HT-29 (cell line): ENCODE measurements around the gene EGFR. TPM values are rescaled to one million over a fixed set of nuclear protein-coding genes. Genes with fewer than 3 reads are reported as not detected.

ENCODE experiments used
- DNase-seq: peaks from one replicate; pipeline ENCODE4 v3.0.0-alpha.2; 2015; ENCODE audit warnings: low spot score
- total RNA-seq: library from RNA; depleted of rRNA; stranded (reverse); fragments of >200 nt; shearing (Covaris generic); gene quantifications from 2 replicates; pipeline ENCODE4 v1.2.3, GENCODE V29; 2014

Gene EGFR
- total RNA-seq, 1 experiment from 2014 or later: 28.1 TPM

DNA sequence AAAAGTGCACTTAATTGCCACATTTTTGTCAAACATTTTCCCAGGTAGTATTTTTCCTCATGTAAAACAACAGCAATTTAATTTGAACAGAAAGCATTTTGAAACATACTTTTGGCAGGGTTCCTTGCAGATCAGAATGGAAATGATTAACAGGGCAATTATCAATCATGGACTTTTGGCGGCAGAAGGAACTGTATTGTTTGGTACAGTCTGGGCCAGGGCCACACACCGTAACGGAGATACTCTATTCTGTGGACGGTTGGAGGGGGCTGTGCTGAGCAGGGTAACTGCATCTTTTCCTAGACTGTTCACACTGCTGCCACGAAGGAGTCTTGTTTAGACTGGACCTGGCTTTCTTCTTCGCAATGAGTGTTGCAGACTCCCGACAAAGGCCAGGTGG is 62.3 kb downstream of the EGFR start:
- no peak for DNase-seq

DNA sequence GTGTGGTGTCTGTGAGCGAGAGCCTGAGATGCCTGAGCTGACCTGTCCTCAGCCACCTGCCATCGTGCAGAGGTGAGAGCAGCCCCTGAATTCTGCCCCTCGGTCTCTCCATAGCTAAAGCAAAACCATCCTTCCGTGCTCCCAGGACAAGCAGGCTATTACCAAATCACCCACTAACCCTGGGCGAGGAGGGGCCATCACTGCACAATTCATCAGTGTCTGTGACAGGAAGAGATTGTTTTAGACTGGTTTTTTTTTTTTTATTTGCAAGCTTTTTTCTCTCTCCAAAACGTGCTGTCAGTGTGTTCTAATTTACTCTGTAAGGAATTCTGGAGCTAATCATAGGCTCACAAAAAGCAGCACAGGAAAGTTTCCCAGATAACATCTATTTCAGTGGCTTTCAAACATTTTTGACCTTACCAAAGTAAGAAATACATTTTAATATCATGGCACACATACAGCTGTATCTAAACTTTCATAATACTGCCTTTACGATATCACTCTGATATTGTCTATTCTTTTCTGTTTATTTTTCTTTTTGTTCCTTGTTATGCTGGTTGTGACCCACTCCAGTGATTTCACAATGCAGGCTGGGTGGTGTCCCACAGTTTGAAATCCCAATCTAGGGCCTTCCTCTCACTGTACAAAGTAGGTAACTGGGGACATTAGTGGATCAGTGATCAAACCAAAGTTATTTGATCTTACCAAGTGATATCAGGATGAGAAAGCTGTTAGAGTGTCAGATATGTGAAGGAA is 62.8 kb downstream of the EGFR start:
- no peak for DNase-seq

DNA sequence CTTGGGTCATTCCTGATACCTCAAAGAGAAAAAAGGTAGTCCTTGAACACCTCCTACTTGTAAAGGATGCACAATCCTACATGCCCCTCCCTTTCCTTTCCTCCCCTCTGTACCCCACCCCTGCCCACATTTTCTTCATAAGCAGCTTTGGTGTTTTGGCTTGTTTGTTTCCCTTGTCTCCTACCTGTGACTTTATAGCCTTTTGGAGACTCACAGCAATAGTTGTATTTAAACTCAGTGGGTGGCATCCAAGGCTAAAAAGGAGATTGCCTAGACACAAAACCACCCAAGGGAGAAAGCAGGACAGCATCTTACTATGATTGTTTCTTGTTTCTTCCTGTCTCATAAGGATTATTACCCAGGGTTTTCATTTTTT is 63.4 kb downstream of the EGFR start:
- DNase-seq: no peak

DNA sequence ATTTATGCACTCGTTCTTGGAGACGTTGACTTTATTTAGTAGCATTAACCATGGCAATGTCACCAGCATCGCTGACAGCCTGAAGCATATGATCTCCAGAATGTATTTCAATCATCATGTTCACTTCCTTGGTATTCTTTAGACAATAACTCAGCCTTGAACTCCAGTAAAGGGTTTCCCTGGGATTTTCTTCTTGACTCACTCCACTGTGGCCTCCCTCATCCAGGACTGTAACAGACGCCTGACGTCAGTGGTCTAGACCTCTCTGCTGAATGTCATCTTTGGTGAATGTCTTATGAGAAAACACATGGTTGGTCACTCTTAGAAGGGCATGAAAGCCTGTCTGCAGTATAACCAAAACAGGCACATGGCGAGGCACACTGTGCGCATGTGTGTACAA is 64.4 kb downstream of the EGFR start:
- DNase-seq: no peak

DNA sequence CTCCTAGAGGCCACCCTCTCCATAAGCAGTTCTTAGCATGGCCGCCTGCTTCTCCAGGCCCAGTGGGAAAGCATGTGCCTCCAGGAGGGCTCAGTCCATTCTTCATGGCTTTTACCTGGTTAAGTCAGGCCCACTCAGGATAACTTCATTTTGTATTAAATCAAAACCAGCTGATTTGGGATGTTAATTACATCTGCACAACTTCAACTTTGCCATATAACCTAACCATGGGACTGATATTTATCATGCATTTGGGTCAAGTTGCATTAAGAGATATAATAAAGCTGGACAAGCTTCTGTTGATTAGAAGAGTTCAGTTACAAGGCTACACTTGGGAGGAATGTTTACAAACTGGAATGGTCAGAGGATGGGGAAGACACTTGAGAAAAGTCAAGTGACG is 65.5 kb downstream of the EGFR start:
- no peak for DNase-seq

DNA sequence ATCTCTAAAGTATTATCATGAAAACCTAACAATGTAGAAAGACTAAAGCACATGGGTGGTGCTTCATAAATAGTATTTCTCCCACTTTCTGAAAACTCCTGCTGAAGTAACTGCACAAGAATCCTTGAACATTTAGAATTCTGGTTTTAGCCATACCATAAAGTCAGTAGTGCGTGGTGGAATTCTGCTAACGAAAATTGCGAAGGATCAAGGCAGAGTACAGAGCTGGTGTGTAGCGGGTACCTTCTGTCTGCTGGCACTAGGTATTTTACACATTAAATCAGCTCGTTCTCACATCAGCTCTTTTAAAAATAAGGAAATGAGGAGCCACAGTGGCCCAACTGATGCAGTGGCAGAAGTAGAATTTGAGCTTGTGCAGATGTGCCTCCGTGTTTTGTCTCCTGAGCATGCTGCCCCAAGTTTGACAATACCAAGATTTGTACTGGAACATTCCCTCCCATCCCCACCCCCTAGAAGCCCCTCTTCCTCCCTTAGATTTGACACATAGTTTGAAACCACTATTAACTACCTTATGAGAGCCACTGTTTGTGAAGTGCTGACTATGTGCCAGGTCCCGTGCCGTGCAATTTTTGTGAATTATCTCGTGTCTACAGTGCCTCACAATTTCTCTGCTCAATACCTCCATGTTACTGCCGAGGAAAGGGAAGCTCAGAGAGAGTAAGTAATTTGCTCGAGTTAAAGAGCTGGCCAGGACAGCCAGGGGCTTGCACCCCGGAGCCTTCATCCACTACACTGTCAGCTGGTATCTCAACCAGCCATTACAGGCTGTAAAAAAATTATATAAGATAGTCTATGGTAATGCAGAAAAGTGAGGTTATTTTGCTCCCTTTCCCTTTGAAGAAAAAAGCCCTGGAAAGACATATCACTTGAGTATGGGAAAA is 66.9 kb downstream of the EGFR start:
- no peak for DNase-seq

DNA sequence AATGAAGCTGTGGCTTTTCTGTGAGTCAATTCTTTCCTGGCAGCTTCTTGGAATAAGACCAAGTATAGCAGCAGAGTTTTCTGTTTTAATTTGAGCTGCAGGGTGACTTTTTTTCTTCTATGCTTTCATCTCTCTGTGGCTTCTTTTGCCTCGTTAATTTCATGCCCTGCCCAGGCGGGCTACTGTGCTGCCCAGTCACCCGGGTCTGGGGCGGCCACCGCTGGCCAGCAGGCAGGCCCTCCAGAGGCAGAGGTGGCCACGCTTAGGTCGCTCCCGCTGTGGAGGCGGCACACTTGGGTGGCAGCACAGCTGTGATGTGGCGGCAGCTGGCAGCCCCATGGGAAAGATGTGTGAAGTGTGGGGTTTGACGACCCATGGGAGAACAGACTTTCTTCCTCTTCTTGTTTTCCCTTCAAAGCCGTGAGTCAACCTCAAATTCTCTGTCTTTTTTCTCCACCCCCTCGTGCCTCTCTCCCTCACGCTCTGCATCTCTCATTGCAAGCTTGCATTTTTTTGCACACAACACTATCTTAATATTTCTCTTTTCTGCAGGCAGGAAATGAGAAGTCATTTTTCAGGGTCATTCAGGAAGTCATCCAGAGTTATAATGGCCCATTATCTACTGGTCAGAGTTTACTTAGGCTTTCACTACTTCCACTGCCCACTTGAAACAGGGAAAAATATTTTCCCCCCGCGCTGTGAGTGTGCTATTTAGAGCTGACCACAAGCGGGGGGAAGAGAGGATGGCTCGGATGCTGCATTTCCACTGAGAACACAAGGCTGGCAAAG is 67.8 kb downstream of the EGFR start:
- DNase-seq: peak; percentile 54

DNA sequence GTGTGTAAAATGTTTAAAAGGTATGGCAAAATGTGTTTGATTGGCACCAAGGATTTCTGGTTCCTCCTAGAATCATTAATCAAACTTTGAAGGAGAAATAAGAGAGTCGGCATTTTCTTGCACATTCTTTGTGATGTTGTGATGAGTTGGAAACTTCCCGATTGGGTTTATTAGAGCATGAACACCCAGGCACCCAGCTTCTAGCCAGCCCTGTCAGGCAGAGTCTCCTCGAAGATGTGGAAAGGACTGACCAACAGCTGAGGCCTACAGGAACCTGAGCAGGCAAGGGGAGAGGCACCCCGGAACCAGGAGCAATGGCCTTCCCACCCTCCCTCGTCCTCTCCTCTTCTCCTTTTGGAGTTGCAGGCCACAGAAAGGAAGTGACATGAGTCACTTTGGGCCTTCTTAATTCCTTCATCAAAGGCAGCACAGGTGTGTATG is 68.7 kb downstream of the EGFR start:
- no peak for DNase-seq

DNA sequence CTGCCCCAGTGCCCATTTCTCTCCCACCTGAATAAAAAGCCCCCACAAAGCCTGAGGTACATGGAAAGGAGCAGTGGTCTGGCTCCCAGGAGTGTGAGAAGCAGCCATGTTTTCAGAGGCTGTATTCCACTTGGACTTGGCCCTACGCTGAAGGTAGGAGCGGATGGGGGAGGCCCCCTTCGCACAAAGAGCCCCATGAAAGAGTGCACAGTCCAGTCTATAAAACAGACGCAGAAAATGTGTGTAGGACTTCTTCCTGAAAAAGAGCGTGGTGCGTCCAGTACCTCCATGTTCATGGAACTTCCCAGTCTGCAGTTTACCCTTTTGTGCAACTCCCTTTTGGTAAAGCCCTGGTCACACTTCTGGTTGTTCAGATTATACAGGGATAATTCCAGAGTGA is 69.3 kb downstream of the EGFR start:
- no peak for DNase-seq

DNA sequence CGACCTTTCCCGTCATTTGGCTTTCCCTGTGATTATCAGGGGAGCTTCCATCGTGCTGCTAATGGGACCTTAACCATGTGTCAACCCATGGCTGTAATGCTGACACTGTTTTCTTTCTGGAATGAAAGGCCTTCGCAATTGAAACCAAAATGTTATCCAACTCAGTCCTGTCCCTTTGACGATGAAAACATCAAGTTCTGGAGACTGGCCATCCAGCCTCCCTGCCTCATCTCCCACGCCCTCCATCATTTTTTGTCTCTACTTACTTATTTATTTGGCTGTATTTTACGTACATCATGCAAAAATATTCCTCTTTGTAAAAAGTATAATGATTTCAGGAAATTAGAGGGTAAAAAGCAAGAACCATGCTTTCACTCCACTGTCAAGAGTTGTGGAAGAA is 69.8 kb downstream of the EGFR start:
- no peak for DNase-seq

DNA sequence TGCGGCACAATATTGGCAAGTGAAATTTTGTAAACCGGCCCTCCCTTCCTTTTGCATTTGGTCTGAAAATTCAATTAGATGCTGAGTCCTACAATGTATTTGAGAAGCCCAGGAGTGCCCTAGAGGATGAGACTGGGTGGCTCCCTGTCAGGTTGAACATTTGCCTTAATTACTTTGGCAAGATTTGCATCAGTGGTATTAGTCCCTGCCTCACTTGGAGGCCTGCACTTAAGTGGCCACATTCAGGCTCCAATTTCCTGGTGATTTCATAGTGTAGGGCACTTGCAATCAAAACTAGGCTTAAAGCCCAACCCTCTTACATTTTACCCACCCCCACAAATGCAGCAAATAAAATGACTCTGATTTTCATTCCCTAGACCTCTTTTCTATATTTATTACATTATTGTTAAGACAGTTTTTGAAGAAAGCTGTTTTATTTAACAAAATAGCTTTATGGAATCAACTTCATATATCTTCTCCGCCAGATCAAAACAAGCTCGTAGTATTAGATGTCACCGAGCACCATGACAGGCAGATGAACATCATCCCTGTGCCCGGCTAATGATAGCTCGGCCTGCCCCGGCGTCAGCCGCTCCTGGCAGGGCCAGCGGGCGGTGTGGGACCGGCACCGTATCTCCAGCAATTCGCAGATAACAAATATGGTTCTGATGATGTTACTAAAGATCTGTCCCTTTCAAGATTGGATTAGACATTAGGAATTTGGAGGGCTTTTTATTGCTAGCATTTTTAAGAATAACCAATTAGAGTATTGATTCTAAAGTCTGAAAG is 73.6 kb downstream of the EGFR start:
- no peak for DNase-seq

DNA sequence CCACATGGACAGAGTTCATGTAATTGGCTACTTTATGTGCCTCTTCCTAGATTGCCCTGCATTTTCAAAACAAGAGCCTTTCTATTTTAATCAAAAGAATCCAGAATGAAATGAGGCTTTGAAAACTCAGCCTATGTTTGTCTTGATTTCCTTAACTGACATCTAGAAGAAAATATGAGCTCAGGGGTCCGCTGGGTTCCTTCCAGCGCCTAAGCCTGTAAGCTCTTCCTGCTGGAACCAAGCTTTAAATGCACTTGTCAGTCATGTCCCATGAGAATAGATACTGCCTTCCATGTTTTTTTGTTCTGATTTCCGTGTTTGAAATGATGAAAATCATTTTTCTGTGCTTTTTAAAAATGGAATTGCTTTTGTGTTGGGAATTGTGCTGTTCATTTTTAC is 74.2 kb downstream of the EGFR start:
- no peak for DNase-seq

DNA sequence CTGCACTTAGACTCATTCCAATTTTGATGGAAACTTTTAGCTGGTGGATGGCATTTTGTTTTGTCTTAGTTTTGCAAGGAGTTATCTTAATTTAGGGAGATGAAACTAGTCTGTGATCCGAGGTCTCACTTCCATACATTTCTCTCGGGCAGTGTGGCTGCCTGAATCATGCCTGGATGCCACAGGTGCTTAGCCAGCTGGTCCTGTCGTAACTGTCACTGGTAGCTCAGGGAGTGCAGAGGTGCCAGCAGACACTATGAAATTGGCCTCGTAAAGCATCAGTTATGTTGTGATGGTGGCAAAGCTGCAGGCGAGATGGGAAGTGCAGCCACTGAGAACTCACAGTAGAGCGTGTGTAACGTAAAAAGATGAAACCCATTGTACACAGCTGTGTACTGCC is 74.9 kb downstream of the EGFR start:
- no peak for DNase-seq

DNA sequence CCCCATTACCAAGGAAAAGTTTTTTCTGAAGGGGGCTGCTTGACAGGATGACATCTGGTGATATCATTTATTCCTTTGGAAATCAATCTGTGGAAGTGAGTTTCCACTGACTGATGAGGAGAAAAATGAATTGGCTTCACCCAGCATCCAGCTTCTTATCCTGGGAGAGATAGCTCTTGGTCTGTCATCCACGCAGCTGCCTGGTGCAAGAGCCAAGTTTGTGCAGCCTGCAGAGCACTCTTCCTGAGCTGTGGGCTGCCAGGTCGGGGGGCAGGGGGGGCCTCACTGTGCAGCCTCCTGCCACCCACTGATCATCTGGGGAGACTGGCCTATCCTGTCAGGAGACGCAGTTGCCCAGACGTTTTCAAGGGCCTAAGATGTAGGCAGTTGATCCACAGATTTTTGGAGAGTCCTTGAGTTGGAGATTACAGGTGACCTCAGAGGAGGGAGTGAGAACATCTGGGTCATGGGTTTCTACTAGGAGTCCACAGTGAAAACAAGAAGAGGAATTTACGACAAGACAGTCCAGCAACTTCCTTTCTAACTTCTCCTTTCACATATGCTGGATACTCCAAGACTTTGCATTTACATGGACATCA is 75.4 kb downstream of the EGFR start:
- DNase-seq: no peak

DNA sequence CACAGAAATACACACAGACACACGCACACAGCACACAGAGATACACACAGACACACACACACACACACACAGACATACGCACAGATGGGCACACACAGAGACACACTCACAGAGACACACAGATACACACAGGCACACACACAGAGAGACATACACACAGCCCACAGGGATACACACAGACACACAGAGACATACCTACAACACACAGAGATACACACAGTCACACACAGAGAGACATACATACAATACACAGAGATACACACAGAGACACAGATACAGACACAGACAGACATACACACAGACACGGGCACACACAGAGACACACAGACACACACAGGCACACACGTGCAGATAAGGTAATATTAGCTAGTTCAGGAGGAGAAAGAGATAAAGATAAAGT is 76.9 kb downstream of the EGFR start:
- DNase-seq: no peak

DNA sequence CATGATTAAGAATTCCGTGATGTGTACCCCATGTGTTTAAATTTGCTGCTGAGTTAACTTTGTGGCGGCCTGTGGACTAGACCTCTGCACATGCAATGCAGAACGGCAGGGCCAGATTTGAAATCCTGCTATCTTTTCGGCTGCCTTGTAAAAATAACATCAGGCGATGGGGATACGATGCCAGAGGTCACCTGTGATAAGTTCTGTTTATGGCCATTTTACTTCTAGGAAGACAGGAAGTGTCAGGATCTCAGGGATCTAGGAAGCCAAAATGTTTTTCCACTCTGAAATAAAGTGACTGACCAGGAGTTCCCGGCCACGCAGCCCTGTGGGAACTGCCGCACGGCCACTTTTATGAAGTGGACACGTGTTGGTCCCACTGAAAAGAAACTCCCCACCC is 77.5 kb downstream of the EGFR start:
- no peak for DNase-seq

DNA sequence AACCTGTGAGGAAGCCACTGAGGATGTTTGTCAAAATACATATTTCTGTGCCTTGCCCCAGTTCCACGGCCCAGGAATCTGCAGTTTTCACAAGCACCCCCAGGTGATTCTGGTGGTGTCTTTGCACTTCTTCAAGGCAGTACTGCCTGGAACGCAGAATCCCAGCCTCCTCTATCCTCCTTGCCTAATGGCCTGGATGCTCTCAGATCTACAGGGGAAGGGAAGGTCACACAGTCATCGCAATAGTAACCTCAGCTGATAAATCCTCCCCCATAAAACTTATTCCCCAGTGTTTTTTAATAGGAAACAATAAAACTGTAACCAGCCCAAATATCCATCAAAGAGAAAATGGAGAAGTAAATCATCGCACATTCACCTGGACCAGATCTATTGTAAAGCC is 78.3 kb downstream of the EGFR start:
- no peak for DNase-seq

DNA sequence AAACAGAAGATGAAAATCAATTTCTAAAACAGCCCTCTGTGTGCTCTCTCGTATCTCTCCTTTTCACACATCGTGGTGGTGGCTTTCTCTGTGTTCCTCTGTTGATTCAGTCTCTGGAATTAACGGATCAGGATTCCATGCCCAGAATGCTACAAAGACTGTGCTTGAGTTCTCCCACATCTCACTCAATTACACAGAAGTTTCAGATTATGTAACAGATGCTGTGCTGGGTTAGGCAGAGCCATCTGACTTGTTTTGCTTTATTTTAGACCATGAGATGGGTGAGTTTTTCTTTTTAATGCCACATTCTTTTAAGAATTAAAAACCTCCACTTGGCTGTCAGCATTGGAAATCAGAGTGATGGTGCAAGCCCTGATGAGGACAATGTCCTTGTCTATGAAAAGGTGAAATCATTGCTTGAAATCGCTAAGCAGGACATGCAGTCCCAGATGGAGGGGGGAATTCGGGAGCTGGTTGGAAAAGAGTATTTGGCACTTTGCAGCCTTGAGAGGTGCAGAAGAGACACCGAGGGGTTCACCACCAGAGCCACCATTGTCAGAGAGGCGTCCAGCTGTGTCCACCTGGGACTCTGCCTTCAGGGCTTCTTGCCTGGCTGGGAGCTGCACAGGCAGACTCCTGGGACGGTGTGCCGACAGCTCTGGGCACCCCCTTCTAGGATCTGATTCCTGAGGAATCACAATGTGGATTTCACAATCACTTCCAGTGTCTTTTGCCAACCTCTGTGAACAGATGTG is 80.4 kb downstream of the EGFR start:
- no peak for DNase-seq

DNA sequence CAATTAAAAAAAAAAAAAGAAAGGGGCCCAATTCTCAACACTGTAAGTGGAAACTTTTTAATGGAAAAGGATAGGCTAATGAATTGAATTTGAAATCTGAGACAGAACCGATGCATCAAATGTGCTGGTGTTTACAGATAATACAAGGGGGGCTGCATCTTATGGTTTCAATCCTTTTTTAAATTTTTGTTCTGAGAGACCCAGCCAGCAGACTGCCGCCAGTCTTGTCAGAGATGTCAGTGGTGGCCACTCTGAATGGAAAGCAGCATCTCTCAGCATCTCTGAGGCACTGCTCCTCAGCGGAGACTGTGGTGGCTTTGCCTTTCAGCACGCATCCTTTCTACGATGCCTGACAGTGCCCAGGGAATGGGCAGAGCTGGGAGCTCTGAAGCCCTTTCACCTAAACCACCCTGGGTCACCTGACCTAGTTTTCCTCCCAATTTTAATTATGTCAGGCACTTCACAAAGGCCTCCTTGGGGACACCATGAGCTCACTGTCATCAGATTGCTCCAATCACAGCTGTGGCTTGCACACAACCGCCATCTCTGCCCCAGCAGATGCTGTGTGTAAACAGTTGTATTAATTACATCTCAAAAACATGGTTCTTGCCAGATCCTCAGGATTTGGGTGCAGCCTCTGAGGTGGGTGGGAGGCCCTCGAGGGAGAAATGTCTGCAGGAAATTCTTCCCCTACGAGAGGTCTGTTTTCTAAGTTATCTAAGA is 81.2 kb downstream of the EGFR start:
- DNase-seq: no peak
